H1 (cell line): ENCODE data around the gene CDC123.

ENCODE experiments used
- EP300 ChIP-seq, 2 experiments: IDR thresholded peaks; 1 replicate in 1 of 2; 2 replicates in 1 of 2; pipeline ENCODE4 v1.6.1; 2011 to 2012; ENCODE audit warnings: low read depth in 2 of 2, low read length in 2 of 2, mild to moderate bottlenecking in 2 of 2, borderline replicate concordance in 1 of 2, inconsistent platforms in 1 of 2, moderate library complexity in 1 of 2
- EZH2 ChIP-seq: fragments of 200-600 bp; sonication (generic); IDR thresholded peaks from 2 replicates; pipeline ENCODE4 v1.7.1; 2012; ENCODE audit warnings: low read depth, mild to moderate bottlenecking, moderate library complexity, low read length, inconsistent platforms; ENCODE audit not compliant: severe bottlenecking
- KDM1A ChIP-seq: fragments of 200-600, 300-600 bp; sonication (generic); IDR thresholded peaks from 2 replicates; pipeline ENCODE4 v1.7.1; 2016; ENCODE audit warnings: mild to moderate bottlenecking, low read length, borderline replicate concordance
- NRF1 ChIP-seq: IDR thresholded peaks from 2 replicates; pipeline ENCODE4 v1.6.1; 2011; ENCODE audit warnings: mild to moderate bottlenecking, low read depth, low read length, improper control_type of control experiment
- POLR2A ChIP-seq, 2 experiments: IDR thresholded peaks; 1 replicate in 1 of 2; 2 replicates in 1 of 2; pipeline ENCODE4 v1.6.1; 2011; ENCODE audit warnings: low read depth in 2 of 2, low read length in 2 of 2, mild to moderate bottlenecking in 2 of 2; ENCODE audit errors: control extremely low read depth in 1 of 2
- POLR2AphosphoS5 ChIP-seq: IDR thresholded peaks from 2 replicates; pipeline ENCODE4 v1.6.1; 2011; ENCODE audit warnings: low read depth, low read length
- RXRA ChIP-seq: IDR thresholded peaks from 2 replicates; pipeline ENCODE4 v1.6.1; 2011; ENCODE audit warnings: low read depth, mild to moderate bottlenecking, low read length, moderate library complexity; ENCODE audit not compliant: insufficient read depth
- SUZ12 ChIP-seq: fragments of 200-600 bp; sonication (generic); IDR thresholded peaks from 2 replicates; pipeline ENCODE4 v1.6.1; 2012; ENCODE audit warnings: mild to moderate bottlenecking, inconsistent platforms, low read length, moderate library complexity, mixed read lengths
- YY1 ChIP-seq: IDR thresholded peaks from 2 replicates; pipeline ENCODE4 v1.6.1; 2011; ENCODE audit warnings: low read depth, mild to moderate bottlenecking, low read length
- TF ChIP-seq, protein P1 (sequence below), 3 experiments: IDR thresholded peaks; 1 replicate in 2 of 3; 2 replicates in 1 of 3; pipeline versions ENCODE4 v1.5.1 to v1.6.1; 2011; ENCODE audit warnings: low read length in 3 of 3, mild to moderate bottlenecking in 3 of 3, inconsistent platforms in 2 of 3, low read depth in 1 of 3, moderate library complexity in 1 of 3; ENCODE audit not compliant: insufficient read depth in 1 of 3; ENCODE audit errors: control extremely low read depth in 1 of 3

- no peak for TF ChIP-seq POLR2AphosphoS5
- no peak for TF ChIP-seq EP300 (IDR thresholded peaks at IDR 0.05; ENCODE audit: borderline replicate concordance in 1 of 2, low read depth in 2 of 2, low read length in 2 of 2)
- TF ChIP-seq, protein P1, sequence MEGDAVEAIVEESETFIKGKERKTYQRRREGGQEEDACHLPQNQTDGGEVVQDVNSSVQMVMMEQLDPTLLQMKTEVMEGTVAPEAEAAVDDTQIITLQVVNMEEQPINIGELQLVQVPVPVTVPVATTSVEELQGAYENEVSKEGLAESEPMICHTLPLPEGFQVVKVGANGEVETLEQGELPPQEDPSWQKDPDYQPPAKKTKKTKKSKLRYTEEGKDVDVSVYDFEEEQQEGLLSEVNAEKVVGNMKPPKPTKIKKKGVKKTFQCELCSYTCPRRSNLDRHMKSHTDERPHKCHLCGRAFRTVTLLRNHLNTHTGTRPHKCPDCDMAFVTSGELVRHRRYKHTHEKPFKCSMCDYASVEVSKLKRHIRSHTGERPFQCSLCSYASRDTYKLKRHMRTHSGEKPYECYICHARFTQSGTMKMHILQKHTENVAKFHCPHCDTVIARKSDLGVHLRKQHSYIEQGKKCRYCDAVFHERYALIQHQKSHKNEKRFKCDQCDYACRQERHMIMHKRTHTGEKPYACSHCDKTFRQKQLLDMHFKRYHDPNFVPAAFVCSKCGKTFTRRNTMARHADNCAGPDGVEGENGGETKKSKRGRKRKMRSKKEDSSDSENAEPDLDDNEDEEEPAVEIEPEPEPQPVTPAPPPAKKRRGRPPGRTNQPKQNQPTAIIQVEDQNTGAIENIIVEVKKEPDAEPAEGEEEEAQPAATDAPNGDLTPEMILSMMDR (IDR thresholded peaks at IDR 0.05; ENCODE audit: control extremely low read depth in 1 of 3, insufficient read depth in 1 of 3, low read depth in 1 of 3, low read length in 3 of 3) = no peak
- no peak for TF ChIP-seq POLR2A (IDR thresholded peaks at IDR 0.05; ENCODE audit: control extremely low read depth in 1 of 2, low read depth in 2 of 2, low read length in 2 of 2)
- no peak for TF ChIP-seq YY1
- TF ChIP-seq RXRA = no peak
- TF ChIP-seq NRF1 = no peak
- no peak for TF ChIP-seq KDM1A
- TF ChIP-seq EZH2 = no peak
- no peak for TF ChIP-seq SUZ12
Observed at GRCh38 chr10:12181065-12181775, 14.8 kb upstream of the CDC123 start.
